Measurements from ENCODE around the gene RNPEPL1.

RNPEPL1 gene

GRCh38 chr2:240628507-240628807, 60.2 kb downstream of the RNPEPL1 start:
- TF ChIP-seq CTCF (IDR thresholded peaks at IDR 0.05; ENCODE audit: low read depth, low read length, missing control alignments) = no peak
- no peak overlapping the region for H3K4me3 ChIP-seq (replicated peaks; ENCODE audit: low read depth, low read length)
- no peak for DNase-seq (ENCODE audit: extremely low read depth, low read depth)

GRCh38 chr2:240628808-240629618, 60.7 kb downstream of the RNPEPL1 start:
- TF ChIP-seq CTCF (IDR thresholded peaks at IDR 0.05; ENCODE audit: low read depth, low read length, missing control alignments) = no peak
- no peak overlapping the region for H3K4me3 ChIP-seq (replicated peaks; ENCODE audit: low read depth, low read length)
- DNase-seq (ENCODE audit: extremely low read depth, low read depth) = no peak

GRCh38 chr2:240629619-240629967, 61.3 kb downstream of the RNPEPL1 start:
- no peak for DNase-seq (ENCODE audit: extremely low read depth, low read depth)
- TF ChIP-seq CTCF (IDR thresholded peaks at IDR 0.05; ENCODE audit: low read depth, low read length, missing control alignments) = no peak
- H3K4me3 ChIP-seq (replicated peaks; ENCODE audit: low read depth, low read length) = no peak overlapping the region

GRCh38 chr2:240629968-240630770, 61.9 kb downstream of the RNPEPL1 start:
- no peak overlapping the region for H3K4me3 ChIP-seq (replicated peaks; ENCODE audit: low read depth, low read length)
- no peak for DNase-seq (ENCODE audit: extremely low read depth, low read depth)
- TF ChIP-seq CTCF (IDR thresholded peaks at IDR 0.05; ENCODE audit: low read depth, low read length, missing control alignments) = no peak

Measured in HFF-Myc (cell line).